ENCODE measurements around the gene MAP4K3. TPM values are rescaled to one million over a fixed set of nuclear protein-coding genes. Genes with fewer than 3 reads are reported as not detected.

The MAP4K3 gene
- total and polyA plus RNA-seq, 2 of the 8 experiments (the other 6 are each of a cell fraction or from before 2014, with no cell fraction given) = 11.4 to 63.0 TPM

- no peak overlapping the region for H3K4ac ChIP-seq (replicated peaks; ENCODE audit: insufficient read length, low read depth, low read length)
- DNase-seq (ENCODE audit: low read depth in 1 of 2, low spot score in 2 of 2) = no peak
- H4K20me1 ChIP-seq (replicated peaks in 1 of 2; ENCODE audit: control insufficient read depth in 1 of 2, insufficient read depth in 2 of 2, low read length in 2 of 2) = peaks cover 0 to 2% of the 10 kb centered on the region in 2 experiments
- H2BK120ac ChIP-seq (replicated peaks; ENCODE audit: low read depth, low read length) = no peak overlapping the region
- no peak overlapping the region for H4K91ac ChIP-seq (replicated peaks; ENCODE audit: insufficient read length, low read length)
- no peak overlapping the region for H3K56ac ChIP-seq (replicated peaks; ENCODE audit: insufficient read length, low read depth, low read length)
- H3K9ac ChIP-seq (replicated peaks in 1 of 4; ENCODE audit: extremely low read depth in 1 of 4, low read depth in 3 of 4, low read length in 3 of 4) = no peak overlapping the region
- H3K9me3 ChIP-seq (ENCODE audit: insufficient read depth in 2 of 2, low read depth in 1 of 2, low read length in 1 of 2) = no peaks in the 10 kb centered on the region
- H2BK20ac ChIP-seq (ENCODE audit: low read length) = no peak overlapping the region
- ChIA-PET POLR2A (ENCODE audit: partially characterized antibody) (interaction anchor here (0.8 to 1.7 kb wide), 3 partner anchors 9 to 35 kb away, joined by 3 to 6 read pairs (median 4); no protein-coding TSS in a partner anchor), CTCF (ENCODE audit: partially characterized antibody) (interaction anchor here (0.6 to 2.5 kb wide), 7 partner anchors 9 to 329 kb away, joined by 3 to 10 read pairs (median 5); no protein-coding TSS in a partner anchor)
- no peak overlapping the region for H2BK5ac ChIP-seq (ENCODE audit: low read depth, low read length)
- peaks cover 9 to 98% of the 10 kb centered on the region in 2 experiments for H3K79me2 ChIP-seq (ENCODE audit: control insufficient read depth in 1 of 2, insufficient read depth in 2 of 2, low read length in 2 of 2)
- no peak overlapping the region for H4K8ac ChIP-seq (ENCODE audit: extremely low read depth, insufficient read depth, low read length)
- H3K79me1 ChIP-seq (ENCODE audit: low read depth, low read length) = peaks cover 7% of the 10 kb centered on the region
- H3K14ac ChIP-seq (ENCODE audit: insufficient read length) = no peak overlapping the region
- H2AK5ac ChIP-seq (ENCODE audit: low read depth, low read length) = no peak overlapping the region
- FAIRE-seq = no peak
- H2BK12ac ChIP-seq (ENCODE audit: low read depth, low read length) = no peak overlapping the region
- no peaks in the 10 kb centered on the region for H3K23me2 ChIP-seq (ENCODE audit: low read depth, low read length)
- 0 out of 4 replicates have a peak overlapping the region, but pooled peaks of 1 of the 2 experiments have one; percentile 20 for H3K4me2 ChIP-seq (ENCODE audit: insufficient read depth in 1 of 2, low read depth in 2 of 2, low read length in 2 of 2)
- no peak overlapping the region for H2AFZ ChIP-seq (ENCODE audit: low read length)
- no peak overlapping the region for H3K18ac ChIP-seq (ENCODE audit: extremely low read depth, low read length)
- H3K4me1 ChIP-seq (replicated peaks in 1 of 4; ENCODE audit: control insufficient read depth in 3 of 4, insufficient read depth in 4 of 4, low read length in 3 of 4) = peaks cover 0 to 15% (median 5%) of the 10 kb centered on the region in 4 experiments; a peak in 5 of 7 replicates
- no peaks in the 10 kb centered on the region for H3K27me3 ChIP-seq (replicated peaks in 1 of 4; ENCODE audit: control insufficient read depth in 3 of 4, extremely low read depth in 1 of 4, insufficient read depth in 3 of 4, low read length in 3 of 4)
- 84% methylated on average over 8 of the region's 8 CpGs; no CpG with 5 or more reads in 1 of the 2 experiments for WGBS, 2 experiments (ENCODE audit: extremely low coverage in 1 of 2, insufficient coverage in 1 of 2, insufficient read length in 1 of 2, insufficient replicate concordance in 2 of 2, low coverage in 1 of 2, low lambda C conversion rate in 2 of 2, missing lambda C conversion rate in 1 of 2)
- no peak overlapping the region for H3K27ac ChIP-seq (ENCODE audit: low read depth, low read length)
- no peak overlapping the region for H3K23ac ChIP-seq (ENCODE audit: insufficient read length)
- no peak overlapping the region for H3K4me3 ChIP-seq (ENCODE audit: extremely low read depth in 1 of 4, insufficient read depth in 2 of 4, low read depth in 3 of 4, low read length in 4 of 4)
- H3K36me3 ChIP-seq (ENCODE audit: control insufficient read depth in 2 of 4, insufficient read depth in 4 of 4, low read length in 3 of 4) = no peaks in the 10 kb centered on the region; a peak in 1 of 8 replicates
- no peak overlapping the region for H4K5ac ChIP-seq (ENCODE audit: insufficient read length, low read depth, low read length)
- no peak overlapping the region for H2BK15ac ChIP-seq (ENCODE audit: low read length)
- TF ChIP-seq RXRA (IDR thresholded peaks at IDR 0.05; ENCODE audit: insufficient read depth, low read depth, low read length) (no peak), SAP30 (IDR thresholded peaks at IDR 0.05; ENCODE audit: insufficient read depth, insufficient replicate concordance, low read length) (no peak), USF2 (IDR thresholded peaks at IDR 0.05; ENCODE audit: low read length) (no peak), POLR2AphosphoS5 (IDR thresholded peaks at IDR 0.05; ENCODE audit: low read depth, low read length) (no peak), EGR1 (IDR thresholded peaks at IDR 0.05; ENCODE audit: borderline replicate concordance, low read depth, low read length) (no peak), ATF3 (IDR thresholded peaks at IDR 0.05; ENCODE audit: insufficient read depth, low read depth, low read length) (no peak), HDAC2 (IDR thresholded peaks at IDR 0.05; ENCODE audit: borderline replicate concordance in 1 of 2, low read depth in 2 of 2, low read length in 2 of 2) (no peak), EZH2 (IDR thresholded peaks at IDR 0.05; ENCODE audit: low read depth, low read length, severe bottlenecking) (no peak), CBX8 (IDR thresholded peaks at IDR 0.05; ENCODE audit: borderline replicate concordance, low read depth, low read length) (no peak), TBP (IDR thresholded peaks at IDR 0.05; ENCODE audit: low read depth, low read length) (no peak), SIN3A (conservative IDR thresholded peaks at IDR 0.05 in 1 of 2, IDR thresholded peaks at IDR 0.05 in 1 of 2; ENCODE audit: low read depth in 1 of 2, low read length in 2 of 2) (no peak)
Measured at GRCh38 chr2:39401319-39401718, 35.8 kb downstream of the MAP4K3 start.
